HTERT RPE-1 (cell line): ENCODE measurements around the gene GADD45B.
"Not testable (repeated sequence)": the region's sequence is repeated elsewhere in the genome, so short reads cannot be mapped to it uniquely, and the experiment has no call there.

ENCODE experiments used
- in situ Hi-C: fragments of 300-500 bp; cut with MboI; formaldehyde crosslinking; loops from 4 replicates; pipeline ENCODE4 v1.14.3; 2020; ENCODE audit warnings: low sequenced_read_pairs

GADD45B gene

DNA sequence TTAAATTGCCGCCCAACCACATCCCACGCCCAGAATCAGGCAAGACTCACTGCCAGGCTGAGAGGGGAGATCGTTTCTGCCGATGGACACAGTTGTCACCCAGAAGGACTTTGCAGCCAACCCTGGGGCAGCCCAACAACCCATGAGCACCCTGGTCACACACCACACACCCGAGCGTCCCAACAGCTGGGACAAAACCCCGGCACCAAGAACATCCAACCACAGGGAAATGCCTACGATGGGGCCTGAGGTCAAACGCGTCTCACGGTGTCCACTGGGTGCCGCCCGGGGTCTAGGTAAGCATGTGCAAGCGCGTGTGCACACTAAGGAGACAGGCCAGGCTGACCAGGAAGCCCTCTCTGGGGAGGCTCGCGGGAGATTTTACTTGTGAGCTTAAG, 32.1 kb upstream of the GADD45B start:
- in situ Hi-C loops, result no loop called here

DNA sequence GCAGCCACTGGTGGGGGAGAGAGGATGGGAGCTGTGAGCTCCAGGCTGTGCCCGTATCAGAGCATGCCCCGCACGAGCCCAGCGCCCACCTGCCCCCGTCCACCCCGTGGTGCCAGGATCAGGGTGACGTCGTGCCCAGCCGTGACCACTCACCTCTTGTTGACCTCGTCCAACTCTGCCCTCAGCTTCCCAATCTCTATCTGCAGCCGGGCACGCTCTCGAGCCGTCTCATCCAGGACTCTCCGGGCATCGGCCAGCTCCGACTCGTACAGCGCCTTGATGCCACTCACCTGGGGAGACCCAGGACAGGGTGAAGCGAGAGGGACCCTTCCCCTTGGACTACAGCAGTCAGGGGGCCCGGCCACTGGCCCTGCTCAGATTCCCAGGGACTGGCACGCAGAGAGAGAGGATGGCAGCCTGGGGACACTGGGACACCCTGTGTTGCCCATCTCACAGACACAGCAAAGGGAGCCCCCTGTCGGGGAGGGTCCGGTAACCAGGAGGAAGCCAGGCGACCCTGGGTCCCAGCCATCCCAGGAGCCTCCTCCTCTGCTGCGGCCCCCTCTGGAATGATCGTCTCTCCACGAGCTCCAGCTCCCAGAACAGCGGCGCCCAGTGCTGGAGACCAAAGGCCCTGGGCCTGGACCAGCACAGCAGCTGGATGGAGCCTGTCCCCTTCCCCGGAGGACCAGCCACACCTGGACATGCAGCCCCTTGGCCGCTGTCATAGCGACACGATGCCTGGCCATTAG, 31.5 kb upstream of the GADD45B start:
- in situ Hi-C loops, result no loop called here

DNA sequence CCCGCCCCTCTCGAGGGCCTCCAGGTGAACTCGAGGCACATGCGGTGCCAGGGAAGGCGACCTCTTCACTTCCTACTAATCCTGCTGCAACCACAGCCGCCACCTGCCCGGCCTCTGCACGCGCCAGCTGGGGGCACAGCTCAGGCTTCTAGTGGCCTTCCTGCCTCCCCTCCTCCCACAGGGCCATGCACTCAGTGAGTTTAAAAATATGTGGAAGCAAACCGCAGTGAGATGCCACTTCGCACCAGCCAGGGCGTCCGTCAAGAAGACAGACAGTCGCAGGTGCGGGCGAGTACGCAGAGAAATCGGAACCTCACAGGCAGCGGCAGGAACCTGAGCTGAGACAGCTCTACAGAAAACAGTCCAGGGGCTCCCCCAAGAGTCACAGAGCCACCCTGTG, 29.5 kb upstream of the GADD45B start:
- in situ Hi-C loops, result no loop called here

DNA sequence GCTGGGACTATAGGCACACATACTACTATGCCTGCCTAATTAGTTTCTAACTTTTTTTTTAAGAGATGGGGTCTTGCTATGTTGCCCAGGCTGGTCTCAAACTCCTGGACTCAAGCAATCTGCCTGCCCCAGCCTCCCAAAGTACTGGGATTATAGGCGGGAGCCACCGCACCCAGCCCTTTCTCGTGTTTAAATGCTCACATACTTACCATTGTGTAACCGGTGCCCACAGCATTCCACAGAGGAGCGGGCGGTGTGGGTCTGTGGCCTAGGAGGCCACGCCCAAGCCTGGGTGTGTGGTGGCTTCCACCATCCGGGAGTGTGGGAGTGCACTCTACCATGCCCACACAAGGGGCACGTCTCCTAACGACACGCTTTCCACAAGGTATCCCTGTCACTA, 26.9 kb upstream of the GADD45B start:
- in situ Hi-C loops, result no loop called here

DNA sequence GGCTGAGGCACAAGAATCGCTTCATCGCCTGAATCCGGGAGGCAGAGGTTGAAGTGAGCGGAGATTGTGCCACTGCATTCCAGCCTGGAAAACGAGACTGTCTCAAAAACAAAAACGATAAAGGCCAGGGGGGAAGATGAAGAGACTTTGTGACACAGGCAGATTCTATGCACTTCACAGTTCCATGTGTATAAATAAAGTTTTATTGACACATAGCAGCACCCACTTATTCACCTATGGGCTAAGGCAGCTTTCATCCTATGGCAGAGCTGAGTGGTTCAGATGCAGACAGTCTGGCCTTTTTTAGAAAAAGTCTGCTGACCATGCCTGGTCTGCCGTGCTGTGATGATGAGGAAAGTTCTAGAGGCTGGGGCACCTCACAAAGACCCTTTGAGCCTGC, 24.8 kb upstream of the GADD45B start:
- in situ Hi-C loops, result no loop called here

DNA sequence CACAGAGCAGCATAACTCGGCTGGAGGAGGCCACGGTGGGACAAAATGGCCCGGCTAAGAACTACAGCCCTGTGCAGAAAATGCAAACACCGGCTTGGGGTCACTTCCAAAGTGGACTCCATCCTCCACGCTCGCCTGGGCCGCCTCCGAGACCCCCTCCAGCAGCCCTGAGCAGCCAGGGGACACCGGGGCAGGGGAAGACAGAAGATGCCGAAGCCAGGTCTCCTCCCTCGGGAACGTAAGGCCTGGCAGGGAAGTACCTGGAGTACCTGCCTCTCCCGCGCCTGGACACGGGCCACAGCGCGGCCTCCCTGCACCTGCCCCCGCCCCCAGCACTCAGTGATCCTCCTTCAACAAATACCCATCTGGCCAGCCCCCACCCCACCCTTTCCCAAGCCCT, 24.2 kb upstream of the GADD45B start:
- in situ Hi-C loops, result no loop called here

DNA sequence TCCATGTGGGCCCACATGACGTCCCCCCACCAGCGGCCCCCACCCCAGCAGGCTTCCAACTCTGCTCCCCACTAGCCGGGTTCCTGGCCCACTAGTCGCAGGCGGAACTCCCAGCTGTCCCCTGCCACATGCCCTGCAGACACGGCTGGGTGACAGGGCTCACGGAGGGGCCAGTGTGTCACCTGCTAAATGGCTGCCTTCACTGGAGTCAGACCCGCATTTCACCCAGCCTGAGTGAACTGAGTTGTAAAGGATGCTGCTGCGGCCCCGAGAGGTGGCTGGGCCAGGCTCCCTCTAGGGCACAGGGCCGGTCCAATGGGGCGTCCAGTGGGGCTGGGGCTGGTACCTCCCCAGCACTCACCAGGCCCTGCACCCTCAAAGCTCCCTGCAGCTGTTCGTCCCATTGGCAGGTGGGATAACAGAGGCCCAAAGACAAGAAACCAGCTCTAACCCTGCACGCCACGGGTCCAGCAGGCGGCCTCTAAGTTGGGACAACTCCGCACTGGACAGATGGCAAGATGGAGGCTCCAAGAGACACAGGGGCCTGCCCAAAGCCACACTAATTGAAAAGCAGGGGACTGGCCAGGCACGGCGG, 22.4 kb upstream of the GADD45B start:
- in situ Hi-C loops, result no loop called here

DNA sequence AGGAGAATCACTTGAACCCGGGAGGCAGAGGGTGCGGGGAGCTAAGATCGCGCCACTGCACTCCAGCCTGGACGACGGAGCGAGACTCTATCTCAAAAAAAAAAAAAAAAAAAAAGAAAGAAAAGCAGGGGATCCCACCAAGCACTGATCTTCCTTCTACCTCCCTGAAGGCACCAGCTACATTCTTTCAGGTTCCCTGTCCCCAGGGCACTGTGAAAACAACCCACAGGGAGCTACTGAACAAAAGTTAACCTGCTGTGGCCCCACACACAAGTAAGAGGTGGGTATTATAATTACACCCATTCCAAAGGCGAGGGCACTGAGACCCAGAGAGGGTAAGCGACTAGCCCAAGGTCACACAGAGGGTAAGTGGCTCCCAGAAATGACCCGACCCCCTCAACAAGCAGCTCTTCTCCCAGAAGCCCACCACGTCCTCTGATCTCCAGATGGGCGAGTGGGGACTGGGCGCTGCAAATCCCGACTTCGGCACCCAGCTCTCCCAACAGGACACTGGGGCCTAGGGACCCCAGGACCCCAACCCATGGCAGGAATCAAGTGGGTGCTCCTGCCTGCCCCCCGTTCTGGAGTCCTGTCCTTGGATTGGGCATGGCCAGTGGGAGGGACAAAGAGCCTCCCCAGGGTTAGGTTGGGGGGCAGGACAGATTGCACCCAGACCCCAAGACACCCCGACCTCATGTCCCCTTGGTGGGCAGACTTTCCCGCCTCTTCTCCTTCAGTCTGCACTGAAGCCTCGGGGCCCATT, 21.5 kb upstream of the GADD45B start:
- in situ Hi-C loops, result no loop called here

DNA sequence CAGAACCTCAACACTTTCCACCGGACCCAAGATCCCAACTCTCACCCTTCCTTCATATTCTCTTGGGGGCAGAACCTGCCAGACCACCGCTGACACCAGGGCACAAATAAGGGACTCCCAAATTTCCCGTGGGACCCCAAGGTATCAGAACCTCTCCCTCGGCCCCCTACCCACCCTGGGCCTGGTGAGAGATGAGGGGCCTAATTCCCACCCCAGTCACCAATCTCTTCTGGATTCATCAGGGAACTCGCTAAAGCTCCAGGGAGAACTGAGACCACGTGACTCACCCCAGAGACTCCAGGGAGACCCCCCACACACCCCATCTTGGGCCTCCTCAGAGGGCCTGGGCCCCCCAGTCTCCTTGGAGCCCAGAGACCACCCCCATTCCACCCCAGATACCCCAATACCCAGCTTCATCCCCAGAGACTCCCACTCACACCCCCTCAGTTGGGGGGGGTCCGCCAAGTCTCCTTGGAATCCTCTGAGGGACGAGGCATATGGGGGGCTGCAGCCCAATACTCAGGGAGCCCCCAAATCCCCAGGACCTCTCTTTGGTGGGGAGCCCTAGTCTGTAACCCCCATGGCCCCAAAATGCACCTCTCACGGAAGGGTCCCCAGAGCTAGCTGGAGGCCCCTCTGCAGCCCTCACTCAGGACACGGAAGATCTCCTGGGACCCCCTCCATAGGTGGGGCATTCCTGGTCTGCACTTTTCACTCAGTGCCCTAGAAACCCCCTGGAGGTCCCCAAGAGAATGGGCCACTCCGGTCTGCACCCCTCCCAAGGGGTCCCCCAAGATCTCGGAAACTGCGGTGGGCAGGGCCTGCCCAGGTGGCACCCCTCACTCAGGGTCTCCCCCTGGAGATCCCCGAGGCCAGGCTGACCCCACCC, 20.7 kb upstream of the GADD45B start:
- in situ Hi-C loops, result no loop called here

DNA sequence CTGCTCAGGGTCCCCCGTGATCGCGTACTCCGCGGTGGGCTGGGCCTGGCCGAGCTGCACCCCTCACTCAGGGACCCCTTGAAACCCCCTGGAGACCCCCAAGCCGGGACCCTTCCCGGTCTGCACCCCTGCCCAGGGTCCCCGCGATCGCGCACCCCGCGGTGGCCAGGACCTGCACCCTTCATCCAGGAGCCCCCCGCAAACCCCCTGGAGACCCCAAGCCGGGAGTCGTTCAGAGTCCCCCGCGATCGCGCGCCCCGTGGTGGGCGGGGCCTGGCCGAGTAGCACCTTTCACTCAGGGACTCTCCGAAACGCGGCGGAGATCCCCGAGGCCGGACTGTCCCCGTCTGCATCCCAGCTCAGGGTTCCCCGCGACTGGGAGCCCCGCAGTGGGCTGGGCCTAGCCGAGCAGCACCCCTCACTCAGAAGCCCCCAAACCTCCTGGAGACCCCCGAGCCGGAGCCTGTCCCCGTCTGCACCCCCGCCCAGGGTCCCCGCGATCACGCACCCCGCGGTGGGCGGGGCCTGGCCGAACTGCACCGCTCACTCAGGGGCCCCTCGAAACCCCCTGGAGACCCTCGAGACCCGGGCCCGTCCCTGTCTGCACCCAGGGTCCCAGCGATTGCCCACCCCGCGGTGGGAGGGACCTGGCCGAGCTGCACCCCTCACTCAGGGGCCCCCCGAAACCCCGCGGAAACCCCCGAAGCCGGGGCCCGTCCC, 19.9 kb upstream of the GADD45B start:
- in situ Hi-C loops, result no loop called here

DNA sequence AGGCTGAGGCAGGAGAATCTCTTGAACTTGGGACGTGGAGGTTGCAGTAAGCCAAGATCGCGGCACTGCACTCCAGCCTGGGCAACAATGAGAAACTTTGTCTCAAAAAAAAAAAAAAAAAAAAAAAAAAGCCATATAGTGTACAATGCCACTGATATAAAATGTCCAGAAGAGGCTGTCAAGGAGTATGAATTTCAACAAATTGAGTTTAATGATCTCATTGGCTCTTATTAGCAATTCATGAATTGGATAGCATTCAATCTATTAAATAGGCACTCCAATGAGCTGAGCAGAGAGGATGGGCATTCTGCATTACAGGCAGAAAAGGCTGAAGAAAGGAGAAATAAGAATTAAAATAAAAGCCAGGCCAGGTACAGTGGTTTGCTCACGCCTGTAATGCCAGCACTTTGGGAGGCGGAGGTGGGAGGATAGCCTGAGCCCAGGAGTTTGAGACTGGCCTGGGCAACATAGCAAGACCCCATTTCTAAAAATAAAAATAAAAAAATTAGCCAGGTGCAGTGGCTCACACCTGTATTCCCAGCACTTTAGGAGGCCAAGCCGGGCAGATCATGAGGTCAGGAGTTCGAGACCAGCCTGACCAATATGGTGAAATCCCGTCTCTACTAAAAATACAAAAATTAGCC, 18.4 kb upstream of the GADD45B start:
- in situ Hi-C loops, result no loop called here

DNA sequence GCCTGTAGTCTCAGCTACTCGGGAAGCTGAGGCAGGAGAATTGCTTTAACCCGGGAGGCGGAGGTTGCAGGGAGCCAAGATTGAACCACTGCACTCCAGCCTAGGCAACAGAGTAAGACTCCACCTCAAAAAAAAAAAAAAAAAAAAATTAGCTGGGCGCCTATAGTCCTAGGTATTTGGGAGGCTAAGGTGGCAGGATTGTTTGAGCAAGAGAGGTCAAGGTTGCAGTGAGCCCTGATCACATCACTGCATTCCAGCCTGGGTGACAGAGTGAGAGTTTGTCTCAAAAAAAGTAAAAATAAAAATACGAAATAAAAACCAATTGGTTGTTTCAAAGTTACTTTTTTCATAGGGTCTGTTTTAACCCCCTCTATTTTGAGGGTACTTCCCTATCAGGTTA, 17.9 kb upstream of the GADD45B start:
- in situ Hi-C loops, result no loop called here

DNA sequence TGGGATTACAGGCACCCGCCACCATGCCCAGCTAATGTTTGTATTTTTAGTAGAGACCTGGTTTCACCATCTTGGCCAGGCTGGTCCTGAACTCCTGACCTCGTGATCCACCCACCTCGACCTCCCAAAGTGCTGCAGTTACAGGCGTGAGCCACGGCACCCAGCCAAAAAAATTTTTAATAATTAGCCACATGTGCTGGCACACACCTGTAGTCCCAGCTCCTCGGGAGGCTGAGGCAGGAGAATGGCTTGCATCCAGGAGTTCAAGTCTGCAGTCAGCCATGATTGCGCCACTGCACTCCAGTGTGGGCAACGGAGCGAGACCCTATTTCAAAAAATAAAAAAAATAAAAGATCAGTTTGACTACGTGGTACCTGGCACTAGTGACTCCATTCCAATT, 17.2 kb upstream of the GADD45B start:
- in situ Hi-C loops, result not testable (repeated sequence)

DNA sequence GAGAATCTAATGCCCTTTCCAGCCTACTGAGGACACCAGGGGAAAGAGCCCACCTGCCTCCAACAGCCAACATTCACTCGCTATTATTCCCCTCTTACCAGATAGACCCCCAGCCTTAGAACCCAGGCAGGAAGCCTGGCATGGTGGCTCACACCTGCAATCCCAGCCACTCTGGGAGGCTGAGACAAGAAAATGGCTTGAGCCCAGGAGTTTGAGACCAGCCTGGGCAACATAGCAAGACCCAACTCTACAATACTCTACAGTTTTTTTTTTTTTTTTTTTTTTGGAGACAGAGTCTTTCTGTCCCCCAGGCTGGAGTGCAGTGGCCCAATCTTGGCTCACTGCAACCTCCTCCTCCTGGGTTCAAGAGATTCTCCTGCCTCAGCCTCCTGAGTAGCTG, 15.7 kb upstream of the GADD45B start:
- in situ Hi-C loops, result no loop called here

DNA sequence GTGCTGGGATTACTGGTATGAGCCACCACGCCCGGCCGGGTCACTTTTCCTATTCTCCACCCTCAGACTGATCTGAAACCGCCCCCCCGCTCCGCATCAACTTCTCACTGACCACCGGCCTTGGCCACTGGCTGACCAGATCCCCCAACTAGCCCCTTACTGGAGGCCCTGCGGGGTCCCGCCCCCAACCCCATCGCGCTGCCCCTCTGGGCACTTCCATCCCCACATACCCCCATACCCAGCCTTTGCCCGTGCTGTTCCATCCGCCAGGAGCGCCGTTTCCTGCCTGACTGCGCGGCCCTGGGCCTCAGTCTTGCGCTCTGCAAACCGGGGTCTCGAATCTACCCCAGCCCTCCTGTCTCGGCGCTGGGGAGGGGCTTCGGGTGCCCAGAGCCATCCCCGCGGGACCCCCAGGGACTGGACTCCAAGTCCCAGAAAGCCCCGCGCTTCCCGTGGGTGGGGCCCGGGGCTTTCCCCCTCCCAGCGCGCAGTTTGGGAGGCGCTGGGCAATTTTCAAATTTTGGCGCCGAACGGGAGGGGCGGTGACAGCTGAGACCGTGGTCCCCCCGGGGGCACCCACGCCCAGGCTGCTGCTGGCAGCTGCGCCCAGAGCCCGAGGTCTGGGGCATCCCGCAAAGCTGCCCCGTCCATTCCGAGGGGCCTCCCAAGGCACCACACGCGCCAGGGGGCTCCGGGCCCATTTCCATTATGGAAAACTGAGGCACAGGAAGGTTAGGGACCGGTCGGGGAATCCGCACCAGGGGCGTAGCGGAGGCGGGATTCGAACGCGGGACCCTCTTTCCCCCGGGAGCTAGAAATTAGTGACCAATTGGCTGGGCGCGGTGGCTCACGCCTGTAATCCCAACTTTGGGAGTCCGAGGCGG, 13.9 kb upstream of the GADD45B start:
- in situ Hi-C loops, result no loop called here

DNA sequence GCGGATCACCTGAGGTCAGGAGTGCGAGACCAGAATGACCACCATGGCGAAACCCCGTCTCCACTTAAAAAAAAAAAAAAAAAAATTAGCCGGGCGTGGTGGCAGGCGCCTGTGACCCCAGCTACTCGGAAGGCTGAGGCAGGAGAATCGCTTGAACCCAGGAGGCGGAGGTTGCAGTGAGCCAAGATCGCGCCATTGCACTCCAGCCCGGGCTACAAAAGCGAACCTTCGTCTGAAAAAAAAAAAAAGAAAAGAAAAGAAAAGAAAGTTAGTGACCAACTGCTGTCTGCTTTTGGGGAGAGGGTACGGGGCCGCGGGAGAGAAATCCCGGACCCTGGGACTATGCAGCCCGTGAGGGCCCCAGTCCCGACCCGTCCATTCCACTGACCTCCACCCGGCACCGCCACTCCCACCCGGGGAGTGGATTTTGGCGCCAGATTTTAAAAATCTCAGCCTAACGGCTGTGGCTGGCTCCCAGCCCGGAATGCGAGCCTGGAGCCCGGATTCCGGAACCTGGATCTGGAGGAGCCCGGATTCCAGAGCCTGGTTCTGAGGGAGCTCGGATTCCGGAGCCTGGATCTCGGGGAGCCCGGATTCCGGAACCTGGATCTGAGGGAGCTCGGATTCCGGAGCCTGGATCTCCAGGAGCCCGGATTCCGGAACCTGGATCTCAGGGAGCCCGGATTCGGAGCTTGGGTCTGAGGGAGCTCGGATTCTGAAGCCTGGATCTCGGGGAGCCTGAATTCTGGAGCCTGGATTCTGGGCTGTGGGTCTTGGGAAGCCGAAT, 13.1 kb upstream of the GADD45B start:
- in situ Hi-C loops, result no loop called here

DNA sequence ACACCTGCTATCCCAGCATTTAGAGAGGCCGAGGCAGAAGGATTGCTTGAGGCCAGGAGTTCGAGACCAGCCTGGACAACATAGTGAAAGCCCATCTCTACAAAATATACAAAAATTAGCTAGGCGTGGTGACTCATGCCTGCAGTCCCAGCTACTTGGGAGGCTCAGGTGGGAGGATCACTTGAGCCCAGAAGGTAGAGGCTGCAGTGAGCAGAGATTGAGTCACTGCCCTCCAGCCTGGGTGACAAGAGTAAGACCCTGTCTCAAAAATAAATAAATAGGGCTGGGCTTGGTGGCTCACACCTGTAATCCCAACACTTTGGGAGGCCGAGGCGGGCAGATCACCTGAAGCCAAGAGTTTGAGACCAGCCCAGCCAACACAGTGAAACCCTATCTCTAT, 12.2 kb upstream of the GADD45B start:
- in situ Hi-C loops, result not testable (repeated sequence)

DNA sequence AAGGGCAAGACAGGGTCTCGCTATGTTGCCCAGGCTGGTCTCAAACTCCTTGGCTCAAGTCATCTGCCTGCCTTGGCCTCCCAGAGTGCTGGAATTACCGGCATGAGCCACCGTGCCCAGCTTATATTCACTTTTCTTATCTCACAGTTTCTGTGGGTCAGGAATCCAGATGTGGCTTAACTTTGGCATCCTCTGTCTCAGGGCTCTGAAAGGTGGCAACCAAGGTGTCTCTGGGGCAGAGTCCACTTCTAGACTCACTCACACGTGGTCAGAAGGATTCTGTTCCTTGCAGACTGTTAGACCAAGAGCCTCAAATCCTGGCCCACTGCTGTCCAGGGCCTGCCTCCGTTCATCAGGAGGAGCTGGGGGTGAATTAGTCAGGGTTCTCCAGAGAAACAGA, 11.5 kb upstream of the GADD45B start:
- in situ Hi-C loops, result no loop called here
